WTC11 (cell line): ENCODE results near the gene TANGO2. TPM values are rescaled to one million over a fixed set of nuclear protein-coding genes. Genes with fewer than 3 reads are reported as not detected.

ENCODE experiments used
- ATAC-seq: fragments of 200-7000 bp; cut with Tn5 transposase; 2 replicates; pipeline ENCODE4 v1.10.0; 2021; ENCODE audit warnings: mild to moderate bottlenecking, moderate library complexity
- CTCF ChIA-PET: fragments of 300-600 bp; sonication (Branson Sonifier 250); formaldehyde crosslinking; loops from one replicate; lab custom pipeline; 2021; ENCODE audit warnings: antibody characterized with exemption; lab: Charles Lee
- POLR2A ChIA-PET: fragments of 350-600 bp; sonication (Branson Sonifier 250); formaldehyde crosslinking; loops from one replicate; lab custom pipeline; 2021; ENCODE audit warnings: antibody characterized with exemption; lab: Charles Lee
- DNase-seq: peaks from one replicate; pipeline ENCODE4 v3.0.0; 2021; ENCODE audit warnings: low spot score
- H3K27ac Mint-ChIP-seq: 2 replicates; pipeline ENCODE4 v1.8.0; 2021; ENCODE audit warnings: mixed read lengths
- H3K27me3 Mint-ChIP-seq: 2 replicates; pipeline ENCODE4 v1.8.0; 2021; ENCODE audit warnings: low read depth, mild to moderate bottlenecking, moderate library complexity, mixed read lengths
- H3K36me3 Mint-ChIP-seq: 2 replicates; pipeline ENCODE4 v1.8.0; 2021; ENCODE audit warnings: mixed read lengths
- H3K4me1 Mint-ChIP-seq: 2 replicates; pipeline ENCODE4 v1.8.0; 2022; ENCODE audit warnings: mixed read lengths
- H3K4me3 Mint-ChIP-seq: 2 replicates; pipeline ENCODE4 v1.8.0; 2021; ENCODE audit warnings: mild to moderate bottlenecking, moderate library complexity, mixed read lengths
- H3K9me3 Mint-ChIP-seq: 2 replicates; pipeline ENCODE4 v1.8.0; 2021; ENCODE audit warnings: mixed read lengths
- ARID4B ChIP-seq: sonication (generic); formaldehyde crosslinking; IDR thresholded peaks from 2 replicates; pipeline ENCODE4 v1.8.0; 2023; ENCODE audit warnings: missing genetic modification reagents, mild to moderate bottlenecking, borderline replicate concordance
- ATF1 ChIP-seq: sonication (generic); formaldehyde crosslinking; IDR thresholded peaks from 2 replicates; pipeline ENCODE4 v1.8.1; 2023; ENCODE audit warnings: mild to moderate bottlenecking, moderate library complexity, missing genetic modification reagents
- ATF6 ChIP-seq: sonication (generic); formaldehyde crosslinking; IDR thresholded peaks from 2 replicates; pipeline ENCODE4 v1.8.1; 2023; ENCODE audit warnings: mild to moderate bottlenecking, missing genetic modification reagents
- CTCF ChIP-seq: fragments of 200-600 bp; IDR thresholded peaks from 2 replicates; pipeline ENCODE4 v1.8.0; 2022; ENCODE audit warnings: antibody characterized with exemption
- EMX1 ChIP-seq: fragments of 250-450 bp; sonication (Bioruptor Pico); IDR thresholded peaks from 2 replicates; pipeline ENCODE4 v1.8.0; 2021; ENCODE audit warnings: mild to moderate bottlenecking
- FOXJ3 ChIP-seq: sonication (generic); formaldehyde crosslinking; IDR thresholded peaks from 2 replicates; pipeline ENCODE4 v1.9.0; 2021; ENCODE audit warnings: missing genetic modification reagents, mild to moderate bottlenecking, borderline replicate concordance
- IRF1 ChIP-seq: sonication (generic); formaldehyde crosslinking; IDR thresholded peaks from 2 replicates; pipeline ENCODE4 v1.8.0; 2023; ENCODE audit warnings: missing genetic modification reagents
- JAZF1 ChIP-seq: fragments of 250-450 bp; sonication (Bioruptor Pico); IDR thresholded peaks from 2 replicates; pipeline ENCODE4 v1.9.0; 2021; ENCODE audit warnings: moderate library complexity, mild to moderate bottlenecking, inconsistent platforms
- MYBL2 ChIP-seq: sonication (generic); formaldehyde crosslinking; IDR thresholded peaks from 2 replicates; pipeline ENCODE4 v1.8.1; 2023; ENCODE audit warnings: mild to moderate bottlenecking, moderate library complexity, missing genetic modification reagents
- NFATC4 ChIP-seq: fragments of 250-450 bp; sonication (Bioruptor Pico); IDR thresholded peaks from 2 replicates; pipeline ENCODE4 v1.9.0; 2021; ENCODE audit warnings: mild to moderate bottlenecking
- NR2C2 ChIP-seq: sonication (generic); formaldehyde crosslinking; IDR thresholded peaks from 2 replicates; pipeline ENCODE4 v1.8.0; 2022; ENCODE audit warnings: mild to moderate bottlenecking, missing genetic modification reagents
- RELA ChIP-seq: sonication (generic); formaldehyde crosslinking; IDR thresholded peaks from 2 replicates; pipeline ENCODE4 v1.8.1; 2022; ENCODE audit warnings: missing genetic modification reagents, mild to moderate bottlenecking, borderline replicate concordance
- SOX15 ChIP-seq: fragments of 250-450 bp; sonication (Bioruptor Pico); IDR thresholded peaks from 2 replicates; pipeline ENCODE4 v1.9.0; 2021; ENCODE audit warnings: mild to moderate bottlenecking
- SP1 ChIP-seq: sonication (generic); formaldehyde crosslinking; conservative IDR thresholded peaks from 2 replicates; pipeline ENCODE4 v1.8.1; 2022; ENCODE audit warnings: missing genetic modification reagents
- TEAD4 ChIP-seq: sonication (generic); formaldehyde crosslinking; IDR thresholded peaks from 2 replicates; pipeline ENCODE4 v1.8.0; 2022; ENCODE audit warnings: mild to moderate bottlenecking, missing genetic modification reagents
- ZNF512 ChIP-seq: sonication (generic); formaldehyde crosslinking; IDR thresholded peaks from 2 replicates; pipeline ENCODE4 v1.8.1; 2022; ENCODE audit warnings: missing genetic modification reagents, borderline replicate concordance
- total RNA-seq: library from RNA; stranded (reverse); gene quantifications from 3 replicates; pipeline ENCODE4 v1.2.3, GENCODE V29; 2021
- TF ChIP-seq, protein P1 (sequence below): sonication (generic); formaldehyde crosslinking; IDR thresholded peaks from 2 replicates; pipeline ENCODE4 v1.8.0; 2022; ENCODE audit warnings: mild to moderate bottlenecking, missing genetic modification reagents
- TF ChIP-seq, protein P2 (sequence below): sonication (generic); formaldehyde crosslinking; IDR thresholded peaks from 2 replicates; pipeline ENCODE4 v1.8.1; 2022; ENCODE audit warnings: mild to moderate bottlenecking, missing genetic modification reagents, moderate library complexity, borderline replicate concordance
- TF ChIP-seq, protein P3 (sequence below): sonication (generic); formaldehyde crosslinking; IDR thresholded peaks from 2 replicates; pipeline ENCODE4 v1.8.1; 2022; ENCODE audit warnings: mild to moderate bottlenecking, moderate library complexity, missing genetic modification reagents

The TANGO2 gene
- total RNA-seq, 1 experiment from 2014 or later = 14.8 TPM

- DNase-seq (no peak), ATAC-seq (no peak)
- H3K36me3 Mint-ChIP-seq = peaks cover 20% of the 10 kb centered on the region
- no peaks in the 10 kb centered on the region for H3K4me1 Mint-ChIP-seq
- H3K9me3 Mint-ChIP-seq = peaks cover 14% of the 10 kb centered on the region
- H3K27ac Mint-ChIP-seq = no peak overlapping the region
- H3K27me3 Mint-ChIP-seq = no peaks in the 10 kb centered on the region
- CTCF ChIA-PET = no interaction called here
- no peak overlapping the region for H3K4me3 Mint-ChIP-seq
- POLR2A ChIA-PET = no interaction called here
- TF ChIP-seq SP1 (no peak), NR2C2 (no peak), EMX1 (CRISPR knock-in tag) (no peak), MYBL2 (no peak), ATF6 (CRISPR knock-in tag) (no peak)
- TF ChIP-seq, all 79 proteins: peak for 0
Observed at GRCh38 chr22:20044495-20045151, 23.7 kb downstream of the TANGO2 start.

DNA sequence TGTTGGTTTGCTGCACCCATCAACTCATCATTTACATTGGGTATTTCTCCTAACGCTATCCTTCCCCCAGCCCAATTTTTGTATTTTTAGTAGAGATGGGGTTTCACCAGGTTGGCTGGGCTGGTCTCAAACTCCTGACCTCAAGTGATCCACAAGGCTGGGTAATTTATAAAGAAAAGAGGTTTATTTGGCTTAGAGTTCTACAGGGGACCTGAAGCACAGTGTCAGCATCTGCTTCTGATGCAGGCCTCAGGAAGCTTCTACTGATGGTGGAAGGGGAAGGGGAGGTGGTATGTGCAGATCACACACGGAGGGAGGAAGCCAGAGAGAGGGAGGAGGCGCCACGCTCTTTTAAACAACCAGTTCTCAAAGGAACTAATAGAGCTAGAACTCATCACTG is 25.8 kb downstream of the TANGO2 start:
- POLR2A ChIA-PET = no interaction called here
- no peaks in the 10 kb centered on the region for H3K27me3 Mint-ChIP-seq
- H3K36me3 Mint-ChIP-seq = peaks cover 22% of the 10 kb centered on the region
- peaks cover 14% of the 10 kb centered on the region for H3K9me3 Mint-ChIP-seq
- H3K4me3 Mint-ChIP-seq = no peak overlapping the region
- CTCF ChIA-PET = no interaction called here
- H3K4me1 Mint-ChIP-seq = no peaks in the 10 kb centered on the region
- DNase-seq (no peak), ATAC-seq (no peak)
- TF ChIP-seq, protein P1, sequence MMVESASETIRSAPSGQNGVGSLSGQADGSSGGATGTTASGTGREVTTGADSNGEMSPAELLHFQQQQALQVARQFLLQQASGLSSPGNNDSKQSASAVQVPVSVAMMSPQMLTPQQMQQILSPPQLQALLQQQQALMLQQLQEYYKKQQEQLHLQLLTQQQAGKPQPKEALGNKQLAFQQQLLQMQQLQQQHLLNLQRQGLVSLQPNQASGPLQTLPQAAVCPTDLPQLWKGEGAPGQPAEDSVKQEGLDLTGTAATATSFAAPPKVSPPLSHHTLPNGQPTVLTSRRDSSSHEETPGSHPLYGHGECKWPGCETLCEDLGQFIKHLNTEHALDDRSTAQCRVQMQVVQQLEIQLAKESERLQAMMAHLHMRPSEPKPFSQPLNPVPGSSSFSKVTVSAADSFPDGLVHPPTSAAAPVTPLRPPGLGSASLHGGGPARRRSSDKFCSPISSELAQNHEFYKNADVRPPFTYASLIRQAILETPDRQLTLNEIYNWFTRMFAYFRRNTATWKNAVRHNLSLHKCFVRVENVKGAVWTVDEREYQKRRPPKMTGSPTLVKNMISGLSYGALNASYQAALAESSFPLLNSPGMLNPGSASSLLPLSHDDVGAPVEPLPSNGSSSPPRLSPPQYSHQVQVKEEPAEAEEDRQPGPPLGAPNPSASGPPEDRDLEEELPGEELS = no peak
- TF ChIP-seq ZNF512 (no peak), SP1 (no peak), SOX15 (CRISPR knock-in tag) (no peak), FOXJ3 (no peak), CTCF (no peak), IRF1 (no peak), TEAD4 (CRISPR knock-in tag) (no peak), JAZF1 (no peak), NFATC4 (CRISPR knock-in tag) (no peak), ATF1 (CRISPR knock-in tag) (no peak), RELA (CRISPR knock-in tag) (no peak), ARID4B (CRISPR knock-in tag) (no peak), MYBL2 (no peak)
- TF ChIP-seq, protein P2, sequence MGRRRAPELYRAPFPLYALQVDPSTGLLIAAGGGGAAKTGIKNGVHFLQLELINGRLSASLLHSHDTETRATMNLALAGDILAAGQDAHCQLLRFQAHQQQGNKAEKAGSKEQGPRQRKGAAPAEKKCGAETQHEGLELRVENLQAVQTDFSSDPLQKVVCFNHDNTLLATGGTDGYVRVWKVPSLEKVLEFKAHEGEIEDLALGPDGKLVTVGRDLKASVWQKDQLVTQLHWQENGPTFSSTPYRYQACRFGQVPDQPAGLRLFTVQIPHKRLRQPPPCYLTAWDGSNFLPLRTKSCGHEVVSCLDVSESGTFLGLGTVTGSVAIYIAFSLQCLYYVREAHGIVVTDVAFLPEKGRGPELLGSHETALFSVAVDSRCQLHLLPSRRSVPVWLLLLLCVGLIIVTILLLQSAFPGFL = no peak
- TF ChIP-seq, protein P3, sequence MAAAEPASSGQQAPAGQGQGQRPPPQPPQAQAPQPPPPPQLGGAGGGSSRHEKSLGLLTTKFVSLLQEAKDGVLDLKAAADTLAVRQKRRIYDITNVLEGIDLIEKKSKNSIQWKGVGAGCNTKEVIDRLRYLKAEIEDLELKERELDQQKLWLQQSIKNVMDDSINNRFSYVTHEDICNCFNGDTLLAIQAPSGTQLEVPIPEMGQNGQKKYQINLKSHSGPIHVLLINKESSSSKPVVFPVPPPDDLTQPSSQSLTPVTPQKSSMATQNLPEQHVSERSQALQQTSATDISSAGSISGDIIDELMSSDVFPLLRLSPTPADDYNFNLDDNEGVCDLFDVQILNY (CRISPR knock-in tag) = no peak
- H3K27ac Mint-ChIP-seq = no peak overlapping the region
